GM12875 (cell line): ENCODE measurements around the gene STAT5B.

Experiments
- H3K4me3 ChIP-seq: one replicate; pipeline ENCODE4 v1.5.1; 2011; ENCODE audit warnings: low read depth, low read length, control low read depth
- CTCF ChIP-seq: IDR thresholded peaks from 2 replicates; pipeline ENCODE4 v1.5.1; 2011; ENCODE audit warnings: low read depth, mild to moderate bottlenecking, control low read depth, inconsistent platforms, low read length, moderate library complexity, borderline replicate concordance; ENCODE audit not compliant: insufficient read depth

STAT5B gene

DNA sequence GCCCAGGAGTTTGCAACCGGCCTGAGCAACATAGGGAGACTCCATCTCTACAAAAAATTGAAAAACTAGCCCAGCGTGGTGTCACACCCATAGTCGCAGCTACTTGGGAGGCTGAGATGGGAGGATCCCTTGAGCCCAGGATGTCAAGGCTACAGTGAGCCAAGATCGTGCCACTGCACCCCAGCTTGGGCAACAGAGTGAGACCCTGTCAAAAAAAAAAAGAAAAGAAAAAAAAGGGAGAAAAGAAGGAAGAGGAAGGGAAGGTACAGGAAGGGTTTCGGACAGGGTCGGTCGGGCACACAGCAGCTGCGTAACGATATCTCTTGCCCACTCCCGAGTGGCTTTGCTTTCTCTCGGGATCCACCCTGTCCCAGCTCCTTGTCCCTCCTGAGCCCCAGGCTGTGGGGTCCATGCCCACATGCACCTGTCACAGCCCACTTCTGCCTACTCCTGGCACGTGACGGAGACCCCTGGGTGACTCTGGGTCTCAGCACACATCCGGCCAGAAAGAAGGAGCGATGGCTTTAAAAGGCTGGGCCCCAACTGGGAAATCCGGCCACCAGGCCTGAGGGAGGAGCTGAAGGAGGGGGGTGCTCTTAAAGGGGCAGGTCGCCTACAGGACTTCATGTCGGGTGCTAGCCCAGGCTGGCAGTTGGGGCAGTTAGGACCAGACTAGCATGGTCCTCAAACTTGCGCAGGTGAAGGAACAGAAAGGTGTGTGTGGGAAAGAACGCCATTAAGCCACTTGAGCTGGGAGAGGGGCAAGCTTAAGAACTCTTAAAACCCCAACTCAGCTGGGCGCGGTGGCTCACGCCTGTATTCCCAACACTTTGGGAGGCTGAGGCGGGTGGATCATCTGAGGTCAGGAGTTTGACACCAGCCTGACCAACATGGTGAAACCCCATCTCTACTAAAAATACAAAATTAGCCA, 82.0 kb downstream of the STAT5B start, which contains the start of gene GHDC:
TSS of gene GHDC (minus strand) at position 526 of the 931 bp plus-strand sequence. CDS start 913 bp downstream, outside the sequence.
- TF ChIP-seq CTCF, result no peak

GRCh38 chr17:42193216-42193968, 82.8 kb downstream of the STAT5B start:
- no peak for TF ChIP-seq CTCF
- peak overlapping the region; percentile 56 for H3K4me3 ChIP-seq

More for the DNA sequence above, 82.0 kb downstream of the STAT5B start, which contains the start of gene GHDC:
- peak within 1 kb of the TSS; percentile 56 for H3K4me3 ChIP-seq

DNA sequence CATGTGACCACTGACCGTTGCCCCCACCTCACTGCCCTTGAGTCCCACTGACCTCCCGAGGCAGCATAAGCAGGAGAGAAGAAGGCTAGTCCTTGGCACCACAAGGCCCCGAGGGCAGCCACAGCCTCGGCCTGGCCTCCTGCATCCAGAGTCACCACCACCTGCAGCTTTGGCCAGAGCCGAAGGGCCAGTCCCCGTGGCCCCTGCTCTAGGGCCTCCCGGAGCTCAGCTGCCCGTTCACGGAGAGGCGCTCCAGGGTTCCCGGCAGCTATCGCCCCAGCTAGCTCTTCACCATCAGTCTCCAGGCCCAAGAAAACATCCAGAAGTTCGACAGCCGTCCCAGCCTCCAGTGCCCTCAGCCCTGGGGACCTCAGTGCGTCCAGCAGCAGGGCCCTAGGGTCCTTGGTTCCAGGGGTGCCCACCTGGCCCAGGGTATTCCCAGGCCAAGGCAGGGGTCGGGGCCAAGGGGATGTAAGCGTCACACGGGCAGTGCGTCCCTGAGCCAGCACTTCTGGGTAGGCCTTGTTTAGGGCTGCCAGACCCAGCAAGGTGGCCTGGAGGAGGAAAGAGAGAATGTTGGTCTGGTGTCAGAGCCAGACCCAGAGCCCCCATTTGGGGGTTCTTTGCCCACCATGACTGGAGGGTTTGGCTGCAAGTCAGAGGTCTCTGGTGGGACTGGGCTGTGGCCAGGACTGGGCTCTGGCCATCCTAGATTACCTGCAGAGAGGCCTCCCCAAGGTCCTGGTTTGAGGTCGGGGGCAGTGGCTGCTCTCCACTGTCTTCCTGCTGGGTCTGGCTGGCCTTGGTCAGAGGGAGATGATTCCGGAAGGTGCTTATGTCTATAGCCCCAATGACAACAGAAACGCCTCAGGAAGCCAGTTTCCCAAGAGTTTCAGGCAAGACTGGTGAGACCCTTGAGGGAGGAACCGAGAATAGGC, 83.7 kb downstream of the STAT5B start:
- H3K4me3 ChIP-seq, result no peak overlapping the region
- TF ChIP-seq CTCF, result no peak

- no peak for TF ChIP-seq CTCF
- no peak overlapping the region for H3K4me3 ChIP-seq
These were observed 84.9 kb downstream of the STAT5B start for GRCh38 chr17:42191275-42191608.

DNA sequence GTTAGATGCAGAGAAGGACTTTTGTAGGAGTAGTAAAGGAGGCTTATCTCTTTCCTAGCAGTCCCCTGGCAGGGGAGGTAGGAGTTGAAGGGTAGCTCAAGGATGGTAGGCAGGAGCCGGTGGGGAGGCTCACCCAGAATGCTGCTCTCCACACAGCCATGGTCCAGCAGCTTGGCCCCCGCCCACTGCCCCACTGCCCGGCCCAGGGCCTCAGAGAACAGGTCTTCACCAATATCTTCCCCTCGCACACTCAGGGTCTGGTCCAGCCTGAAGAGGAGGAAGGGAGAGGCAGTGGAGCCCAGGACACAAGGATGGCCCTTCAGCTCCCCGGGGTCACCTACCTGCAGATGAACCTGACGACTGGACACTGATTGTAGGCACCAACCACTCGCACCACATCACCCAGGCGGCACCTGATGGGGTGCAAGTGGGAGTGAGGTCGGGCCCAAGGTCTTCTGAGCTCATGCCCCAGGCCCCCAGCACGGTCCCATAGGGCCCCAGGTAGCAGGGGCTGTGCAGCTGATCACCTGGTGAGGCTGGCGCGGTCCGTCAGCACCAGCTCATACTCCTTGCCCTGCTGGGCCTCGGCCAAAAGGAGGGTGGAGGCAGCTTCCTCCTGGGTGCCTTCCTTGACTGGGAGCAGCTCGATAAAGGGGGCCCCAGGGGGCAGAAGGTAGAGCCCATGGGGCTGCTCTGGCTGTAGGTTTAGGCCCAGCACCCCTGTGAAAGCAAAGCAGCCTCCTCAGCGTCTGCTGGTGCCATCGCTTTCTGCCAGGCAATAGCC, 85.5 kb downstream of the STAT5B start:
- TF ChIP-seq CTCF, result no peak
- H3K4me3 ChIP-seq, result no peak overlapping the region

- no peak overlapping the region for H3K4me3 ChIP-seq
- TF ChIP-seq CTCF, result no peak
These were observed 86.6 kb downstream of the STAT5B start for GRCh38 chr17:42189651-42189965.
